ENCODE data around the gene RPS10.
A peak's percentile ranks its signal among the peaks of the same experiment; 100 is the strongest.
"Not testable (repeated sequence)": the region's sequence is repeated elsewhere in the genome, so short reads cannot be mapped to it uniquely, and the experiment has no call there.

The RPS10 gene

DNA sequence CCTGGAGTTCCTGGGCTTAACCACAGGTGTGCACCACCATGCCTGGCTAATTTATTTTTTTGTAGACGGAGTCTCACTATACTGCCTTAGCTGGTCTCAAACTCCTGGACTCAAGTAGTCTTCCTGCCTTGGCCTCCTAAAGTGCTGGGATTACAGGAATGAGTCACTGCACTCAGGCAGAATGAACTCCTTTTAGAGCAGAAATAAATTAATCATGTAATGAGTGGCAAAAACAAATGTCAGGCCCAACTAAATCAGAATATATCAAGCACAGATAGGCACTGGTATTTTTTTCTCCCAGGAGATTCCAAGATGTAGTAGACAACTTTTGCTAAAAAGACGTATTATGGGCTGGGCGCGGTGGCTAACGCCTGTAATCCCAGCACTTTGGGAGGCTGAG is 2.6 kb downstream of the RPS10 start:
- H3K4me1 ChIP-seq (ENCODE audit: control insufficient read depth, insufficient read depth, low read length, unreplicated experiment): peaks cover 21% of the 10 kb centered on the region
- H3K27ac ChIP-seq (ENCODE audit: low read depth, low read length): no peak overlapping the region
- peaks cover 55% of the 10 kb centered on the region for H3K79me2 ChIP-seq (ENCODE audit: control insufficient read depth, insufficient read depth, low read length, unreplicated experiment)
- no peak overlapping the region for H2AFZ ChIP-seq (ENCODE audit: low read length, unreplicated experiment)
- no peaks in the 10 kb centered on the region for H3K27me3 ChIP-seq (ENCODE audit: insufficient read depth, low read length)
- H3K4me3 ChIP-seq (ENCODE audit: low read depth, low read length): peak overlapping the region; percentile 93
- H3K36me3 ChIP-seq (ENCODE audit: insufficient read depth, low read length): peaks cover 59% of the 10 kb centered on the region

DNA sequence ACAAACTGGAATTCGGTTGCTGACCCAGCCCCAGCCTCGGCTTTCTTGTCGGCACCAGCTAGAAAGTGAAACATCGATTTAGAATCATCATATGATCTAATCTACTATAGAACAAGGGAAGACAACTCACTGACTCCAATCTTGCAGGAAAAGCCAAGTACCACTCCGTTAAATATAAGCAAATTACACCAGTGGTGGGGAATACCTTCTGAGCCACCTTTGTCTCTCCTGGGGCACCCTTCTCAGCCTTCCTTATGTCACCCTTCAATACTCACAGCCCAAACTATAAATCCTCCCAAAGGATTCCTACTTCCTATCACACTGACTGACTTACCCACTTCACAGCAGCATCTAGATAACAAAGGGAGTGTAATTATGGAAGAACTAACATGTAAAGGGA is 7.5 kb downstream of the RPS10 start:
- Histone ChIP-seq H2AFZ (ENCODE audit: low read length, unreplicated experiment) (no peak overlapping the region), H3K27ac (ENCODE audit: low read depth, low read length) (0 out of 2 replicates have a peak overlapping the region, but pooled peaks have one; percentile 11), H3K4me1 (ENCODE audit: control insufficient read depth, insufficient read depth, low read length, unreplicated experiment) (peaks cover 7% of the 10 kb centered on the region), H3K79me2 (ENCODE audit: control insufficient read depth, insufficient read depth, low read length, unreplicated experiment) (peaks cover 30% of the 10 kb centered on the region), H3K27me3 (ENCODE audit: insufficient read depth, low read length) (no peaks in the 10 kb centered on the region), H3K4me3 (ENCODE audit: low read depth, low read length) (no peak overlapping the region), H3K36me3 (ENCODE audit: insufficient read depth, low read length) (peaks cover 57% of the 10 kb centered on the region)

DNA sequence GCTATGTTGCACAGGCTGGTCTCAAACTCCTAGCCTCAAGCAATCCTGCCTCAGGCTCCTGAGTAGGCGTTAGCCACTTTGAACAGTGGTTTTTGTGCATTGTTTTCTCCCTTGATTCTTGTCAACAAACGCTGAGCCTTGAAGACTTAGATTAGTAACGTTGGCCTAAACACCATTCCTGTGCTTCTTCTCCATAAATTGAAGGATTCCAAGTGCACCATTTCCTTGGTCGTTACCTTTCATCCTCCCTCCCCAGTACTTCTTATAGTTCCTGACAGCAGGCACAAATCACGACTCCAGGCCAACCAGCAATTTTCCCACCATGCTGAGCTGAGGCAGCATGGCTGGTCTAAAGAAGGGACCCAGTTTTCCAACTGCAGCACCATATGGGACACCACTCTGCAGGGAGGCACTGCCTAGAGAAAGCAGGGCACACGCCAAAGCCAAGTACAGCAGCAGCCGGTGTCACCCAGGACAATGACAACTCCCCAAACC is 8.9 kb downstream of the RPS10 start:
- Histone ChIP-seq H3K4me1 (ENCODE audit: control insufficient read depth, insufficient read depth, low read length, unreplicated experiment) (peaks cover 6% of the 10 kb centered on the region), H3K27me3 (ENCODE audit: insufficient read depth, low read length) (no peaks in the 10 kb centered on the region), H3K79me2 (ENCODE audit: control insufficient read depth, insufficient read depth, low read length, unreplicated experiment) (peaks cover 16% of the 10 kb centered on the region), H3K27ac (ENCODE audit: low read depth, low read length) (no peak overlapping the region), H3K4me3 (ENCODE audit: low read depth, low read length) (no peak overlapping the region), H3K36me3 (ENCODE audit: insufficient read depth, low read length) (peaks cover 50% of the 10 kb centered on the region), H2AFZ (ENCODE audit: low read length, unreplicated experiment) (no peak overlapping the region)

DNA sequence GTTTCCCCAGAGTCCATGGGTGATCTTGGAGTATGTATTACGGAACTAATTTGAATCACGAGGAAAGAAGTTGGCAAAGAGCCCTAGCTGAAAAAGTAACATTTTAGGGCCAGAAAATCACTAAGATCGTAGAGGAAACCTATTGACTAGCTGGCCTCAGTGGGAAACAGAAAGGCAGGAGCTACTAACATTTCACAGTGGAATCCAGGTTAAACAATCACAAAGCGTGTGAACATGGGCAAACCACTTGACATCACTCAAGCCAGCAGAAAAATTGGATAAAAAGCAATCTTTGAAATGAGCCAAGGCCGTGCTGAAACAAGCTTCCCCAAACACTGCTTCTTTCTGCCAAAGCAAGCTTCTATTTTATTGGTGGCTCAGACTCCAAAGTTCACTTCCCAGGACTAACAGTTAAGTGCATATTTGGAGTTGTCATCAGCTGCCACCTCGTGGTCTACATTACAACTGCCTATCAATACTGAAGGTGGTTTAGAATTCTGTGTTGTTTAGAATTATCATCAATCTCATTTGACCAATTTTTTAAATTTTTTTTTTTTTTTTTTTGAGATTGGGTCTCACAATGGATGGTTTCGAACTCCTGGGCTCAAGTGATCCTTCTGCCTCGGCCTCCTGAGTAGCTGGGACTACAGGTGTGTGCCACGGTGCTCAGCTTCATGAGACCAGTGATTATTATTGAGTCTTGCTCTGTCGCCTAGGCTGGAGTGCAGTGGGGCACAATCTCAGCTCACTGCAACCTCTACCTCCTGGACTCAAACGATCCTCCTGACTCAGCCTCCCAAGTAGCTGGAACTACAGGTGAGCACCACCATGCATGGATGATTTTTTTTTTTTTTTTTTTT is 10.6 kb downstream of the RPS10 start:
- H3K4me3 ChIP-seq (ENCODE audit: low read depth, low read length): no peak overlapping the region
- H3K4me1 ChIP-seq (ENCODE audit: control insufficient read depth, insufficient read depth, low read length, unreplicated experiment): peaks cover 6% of the 10 kb centered on the region
- peaks cover 5% of the 10 kb centered on the region for H3K79me2 ChIP-seq (ENCODE audit: control insufficient read depth, insufficient read depth, low read length, unreplicated experiment)
- H3K27me3 ChIP-seq (ENCODE audit: insufficient read depth, low read length): no peaks in the 10 kb centered on the region
- H3K36me3 ChIP-seq (ENCODE audit: insufficient read depth, low read length): peaks cover 36% of the 10 kb centered on the region
- 0 out of 2 replicates have a peak overlapping the region, but pooled peaks have one; percentile 1 for H3K27ac ChIP-seq (ENCODE audit: low read depth, low read length)
- H2AFZ ChIP-seq (ENCODE audit: low read length, unreplicated experiment): no peak overlapping the region

DNA sequence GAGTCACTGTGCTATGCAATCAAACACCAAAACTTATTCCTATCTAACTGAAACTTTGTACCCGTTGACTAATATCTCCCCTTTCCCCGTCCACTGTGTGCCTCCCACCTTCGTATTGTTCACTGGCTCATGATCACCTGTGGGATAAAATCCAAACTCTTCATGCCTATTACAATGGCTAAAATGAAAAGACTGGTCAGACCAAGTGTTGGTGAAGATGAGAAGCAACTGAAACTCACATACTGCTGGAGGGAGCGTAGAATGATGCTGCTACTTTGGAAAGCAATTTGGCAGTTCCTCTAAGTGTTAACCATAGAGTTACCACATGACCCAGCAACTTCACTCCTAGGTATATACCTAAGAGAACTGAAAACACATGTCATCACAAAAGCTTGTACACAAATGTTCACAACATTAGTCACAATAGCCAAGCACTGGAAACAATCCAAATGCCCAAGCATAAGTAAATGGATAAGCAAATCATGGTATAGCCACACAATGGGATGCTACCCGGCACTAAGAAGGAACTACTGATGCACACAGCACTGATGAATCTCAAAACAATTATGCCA is 13.1 kb downstream of the RPS10 start:
- no peaks in the 10 kb centered on the region for H3K79me2 ChIP-seq (ENCODE audit: control insufficient read depth, insufficient read depth, low read length, unreplicated experiment)
- peaks cover 18% of the 10 kb centered on the region for H3K36me3 ChIP-seq (ENCODE audit: insufficient read depth, low read length)
- no peak overlapping the region for H3K4me3 ChIP-seq (ENCODE audit: low read depth, low read length)
- H2AFZ ChIP-seq (ENCODE audit: low read length, unreplicated experiment): no peak overlapping the region
- peaks cover 6% of the 10 kb centered on the region for H3K4me1 ChIP-seq (ENCODE audit: control insufficient read depth, insufficient read depth, low read length, unreplicated experiment)
- no peak overlapping the region for H3K27ac ChIP-seq (ENCODE audit: low read depth, low read length)
- no peaks in the 10 kb centered on the region for H3K27me3 ChIP-seq (ENCODE audit: insufficient read depth, low read length)

DNA sequence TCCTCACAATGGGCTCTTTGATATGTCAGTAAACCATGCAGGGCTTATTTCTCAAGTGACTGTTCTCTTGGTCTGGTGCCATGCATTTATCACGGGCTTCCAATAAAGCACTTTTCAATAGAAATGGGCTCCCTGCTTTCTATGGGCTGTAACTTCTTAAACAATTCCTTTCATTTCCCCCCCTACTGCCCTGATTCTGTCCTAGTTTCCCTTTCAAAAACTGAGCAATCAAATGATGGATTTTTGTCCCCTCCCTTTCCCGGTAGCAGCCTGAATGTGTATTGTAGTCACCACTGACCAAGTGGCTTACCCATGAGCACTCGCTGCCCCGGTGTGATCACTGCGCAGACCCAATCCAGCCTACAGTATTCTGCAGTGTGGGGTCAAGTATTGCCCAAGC is 13.9 kb downstream of the RPS10 start:
- no peak overlapping the region for H2AFZ ChIP-seq (ENCODE audit: low read length, unreplicated experiment)
- no peak overlapping the region for H3K4me3 ChIP-seq (ENCODE audit: low read depth, low read length)
- H3K79me2 ChIP-seq (ENCODE audit: control insufficient read depth, insufficient read depth, low read length, unreplicated experiment): no peaks in the 10 kb centered on the region
- peaks cover 11% of the 10 kb centered on the region; the same call in 1 of the 2 replicates for H3K36me3 ChIP-seq (ENCODE audit: insufficient read depth, low read length)
- H3K27ac ChIP-seq (ENCODE audit: low read depth, low read length): no peak overlapping the region
- H3K27me3 ChIP-seq (ENCODE audit: insufficient read depth, low read length): no peaks in the 10 kb centered on the region
- H3K4me1 ChIP-seq (ENCODE audit: control insufficient read depth, insufficient read depth, low read length, unreplicated experiment): peaks cover 6% of the 10 kb centered on the region

DNA sequence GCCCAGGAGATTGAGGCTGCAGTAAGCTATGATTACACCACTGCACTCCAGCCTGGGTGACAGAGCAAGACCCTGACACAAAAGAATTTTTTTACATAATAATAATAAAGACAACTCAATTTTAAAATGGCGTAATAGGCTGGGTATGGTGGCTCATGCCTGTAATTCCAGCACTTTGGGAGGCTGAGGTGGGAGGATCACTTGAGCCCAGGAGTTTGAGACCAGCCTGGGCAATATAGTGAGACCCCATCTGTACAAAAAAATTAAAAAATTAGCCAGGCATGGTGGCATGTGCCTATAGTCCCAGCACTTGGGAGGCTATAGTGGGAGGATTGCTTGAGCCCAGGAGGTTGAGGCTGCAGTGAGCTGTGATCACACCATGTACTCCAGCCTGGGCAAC is 18.0 kb downstream of the RPS10 start:
- not testable (repeated sequence) for H3K4me1 ChIP-seq (ENCODE audit: control insufficient read depth, insufficient read depth, low read length, unreplicated experiment); H2AFZ ChIP-seq (ENCODE audit: low read length, unreplicated experiment); H3K27me3 ChIP-seq (ENCODE audit: insufficient read depth, low read length); H3K27ac ChIP-seq (ENCODE audit: low read depth, low read length); H3K4me3 ChIP-seq (ENCODE audit: low read depth, low read length); H3K79me2 ChIP-seq (ENCODE audit: control insufficient read depth, insufficient read depth, low read length, unreplicated experiment); H3K36me3 ChIP-seq (ENCODE audit: insufficient read depth, low read length)

DNA sequence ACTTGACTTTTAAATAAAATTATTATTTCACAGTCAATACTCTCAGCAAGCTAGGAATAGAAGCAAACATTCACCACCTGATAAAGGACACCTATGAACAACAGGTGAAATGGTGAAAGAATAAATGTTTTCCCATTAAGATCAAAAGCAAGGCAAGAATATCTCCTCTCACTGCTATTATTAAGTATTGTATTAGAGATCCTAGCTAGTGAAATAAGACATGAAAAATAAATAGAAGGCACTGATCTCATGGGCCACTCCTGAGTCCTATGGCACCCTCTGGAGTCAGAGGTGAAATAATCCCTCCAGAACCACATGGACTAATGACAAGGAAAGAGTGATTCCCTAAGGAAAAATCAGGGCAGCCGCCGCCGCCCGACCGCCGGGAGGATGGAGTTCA is 29.4 kb downstream of the RPS10 start:
- Histone ChIP-seq H3K79me2 (ENCODE audit: control insufficient read depth, insufficient read depth, low read length, unreplicated experiment) (peaks cover 8% of the 10 kb centered on the region), H3K4me1 (ENCODE audit: control insufficient read depth, insufficient read depth, low read length, unreplicated experiment) (peaks cover 4% of the 10 kb centered on the region), H3K27ac (ENCODE audit: low read depth, low read length) (no peak overlapping the region), H3K36me3 (ENCODE audit: insufficient read depth, low read length) (no peaks in the 10 kb centered on the region), H2AFZ (ENCODE audit: low read length, unreplicated experiment) (no peak overlapping the region), H3K4me3 (ENCODE audit: low read depth, low read length) (no peak overlapping the region), H3K27me3 (ENCODE audit: insufficient read depth, low read length) (no peaks in the 10 kb centered on the region)

DNA sequence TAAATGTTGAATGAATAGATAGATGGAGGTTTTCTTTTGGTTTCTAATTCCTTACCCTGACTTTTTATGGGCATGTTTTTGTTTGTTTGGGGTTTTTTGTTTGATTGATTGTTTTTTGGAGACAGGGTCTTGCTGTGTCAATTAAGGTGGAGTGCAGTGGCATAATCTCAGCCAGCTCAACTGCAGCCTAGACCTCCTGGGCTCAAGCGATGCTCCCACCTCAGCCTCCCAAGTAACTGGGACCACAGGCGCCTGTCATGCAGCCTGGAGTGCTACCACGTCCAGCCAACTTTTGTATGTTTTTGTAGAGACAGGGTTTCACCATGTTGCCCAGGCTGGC is 31.9 kb downstream of the RPS10 start:
- H3K79me2 ChIP-seq (ENCODE audit: control insufficient read depth, insufficient read depth, low read length, unreplicated experiment): peaks cover 32% of the 10 kb centered on the region
- no peak overlapping the region for H3K27ac ChIP-seq (ENCODE audit: low read depth, low read length)
- H3K4me1 ChIP-seq (ENCODE audit: control insufficient read depth, insufficient read depth, low read length, unreplicated experiment): peaks cover 7% of the 10 kb centered on the region
- H3K4me3 ChIP-seq (ENCODE audit: low read depth, low read length): no peak overlapping the region
- H3K36me3 ChIP-seq (ENCODE audit: insufficient read depth, low read length): no peaks in the 10 kb centered on the region
- no peak overlapping the region for H2AFZ ChIP-seq (ENCODE audit: low read length, unreplicated experiment)
- no peaks in the 10 kb centered on the region for H3K27me3 ChIP-seq (ENCODE audit: insufficient read depth, low read length)

DNA sequence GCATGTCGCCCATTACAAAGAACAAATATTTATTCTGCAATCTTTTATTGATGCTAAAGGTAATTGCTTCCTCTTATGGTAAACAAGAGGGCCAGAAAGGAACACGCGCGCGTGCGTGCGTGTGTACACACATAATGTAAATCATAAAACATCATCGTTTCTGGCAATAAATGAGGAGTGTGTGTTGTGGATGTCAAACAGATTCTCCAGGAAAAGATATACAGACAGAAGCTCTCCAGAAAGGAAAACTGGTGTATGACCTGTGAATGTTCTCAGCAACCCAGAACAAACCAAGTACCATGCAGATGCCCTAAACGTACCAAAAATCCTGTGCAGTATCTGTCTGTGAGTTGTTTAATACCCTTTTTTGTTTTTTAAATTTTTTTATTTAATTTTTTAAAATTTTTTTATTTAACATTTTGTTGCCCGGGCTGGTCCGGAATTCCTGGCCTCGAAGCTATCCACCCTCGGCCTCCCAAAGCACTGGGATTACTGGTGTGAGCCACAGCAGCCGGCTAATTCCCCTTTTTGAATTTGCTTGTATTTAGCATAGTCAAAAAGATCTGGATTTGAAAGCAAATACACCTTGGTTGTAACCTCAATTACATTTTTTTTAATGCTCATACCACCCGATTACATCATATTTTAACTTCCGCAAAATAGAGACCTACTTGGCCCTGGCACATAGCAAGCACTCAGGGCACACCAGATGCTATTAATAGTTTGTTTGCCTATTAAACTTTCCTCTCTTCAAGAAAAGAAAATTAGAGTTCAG is 32.5 kb downstream of the RPS10 start:
- H3K27me3 ChIP-seq (ENCODE audit: insufficient read depth, low read length): no peaks in the 10 kb centered on the region
- no peaks in the 10 kb centered on the region for H3K36me3 ChIP-seq (ENCODE audit: insufficient read depth, low read length)
- H2AFZ ChIP-seq (ENCODE audit: low read length, unreplicated experiment): peak overlapping the region; percentile 77
- H3K4me1 ChIP-seq (ENCODE audit: control insufficient read depth, insufficient read depth, low read length, unreplicated experiment): peaks cover 7% of the 10 kb centered on the region
- peaks cover 38% of the 10 kb centered on the region for H3K79me2 ChIP-seq (ENCODE audit: control insufficient read depth, insufficient read depth, low read length, unreplicated experiment)
- no peak overlapping the region for H3K27ac ChIP-seq (ENCODE audit: low read depth, low read length)
- peak overlapping the region; percentile 82 for H3K4me3 ChIP-seq (ENCODE audit: low read depth, low read length)
